ENCODE data around the gene GPS1.
A peak's percentile ranks its signal among the peaks of the same experiment; 100 is the strongest.

The GPS1 gene

DNA sequence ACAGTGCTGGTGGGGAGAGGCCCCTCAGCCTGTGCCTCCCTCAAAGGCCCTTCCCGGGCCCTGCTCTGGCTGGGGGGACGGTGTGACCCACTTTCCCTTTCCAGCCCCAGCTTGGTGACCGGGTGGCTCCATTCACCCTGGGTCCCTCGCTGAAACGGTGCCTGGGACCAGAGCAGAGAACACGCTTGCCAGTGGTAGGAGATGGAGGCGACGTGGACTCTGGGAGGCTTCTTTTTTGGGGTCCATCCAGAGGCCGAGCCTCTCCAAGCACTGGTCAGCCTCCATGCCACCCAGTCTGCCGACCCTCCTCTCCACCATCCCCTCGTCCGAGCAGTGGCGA lies 36.8 kb upstream of the GPS1 start:
- no peak for DNase-seq

GRCh38 chr17:82015311-82015971 lies 36.3 kb upstream of the GPS1 start:
- DNase-seq: no peak

GRCh38 chr17:82016061-82016874 lies 35.4 kb upstream of the GPS1 start:
- DNase-seq: no peak

DNA sequence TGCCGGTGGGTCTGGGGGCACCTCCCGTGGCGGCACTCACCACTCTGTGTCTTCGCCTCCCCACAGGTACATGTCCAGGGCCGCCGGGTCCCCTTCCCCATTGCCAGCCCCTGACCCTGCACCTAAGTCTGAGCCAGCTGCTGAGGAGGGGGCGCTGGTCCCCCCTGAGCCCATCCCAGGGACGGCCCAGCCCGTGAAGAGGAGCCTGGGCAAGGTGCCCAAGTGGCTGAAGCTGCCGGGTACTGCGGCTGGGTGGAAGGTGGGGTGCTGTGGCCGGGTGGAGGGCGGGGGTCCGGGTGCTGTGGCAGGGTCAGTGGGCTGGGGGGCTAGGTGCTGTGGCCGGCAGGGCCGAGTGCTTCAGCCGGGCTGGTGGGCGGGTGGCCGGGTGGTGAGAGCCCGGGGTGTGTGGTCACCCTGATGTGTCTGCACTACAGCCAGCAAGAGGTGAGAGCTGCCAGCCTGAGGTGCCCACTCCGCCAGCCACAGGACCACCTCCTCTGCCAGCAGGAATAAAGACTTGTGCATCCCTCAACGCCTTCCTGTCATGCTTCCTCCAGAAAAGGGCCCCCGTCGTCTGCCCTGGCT lies 34.7 kb upstream of the GPS1 start:
- no peak for DNase-seq

GRCh38 chr17:82017612-82018151 lies 34.0 kb upstream of the GPS1 start:
- DNase-seq: no peak

- no peak for DNase-seq
Measured at GRCh38 chr17:82018152-82018988, 33.3 kb upstream of the GPS1 start.

DNA sequence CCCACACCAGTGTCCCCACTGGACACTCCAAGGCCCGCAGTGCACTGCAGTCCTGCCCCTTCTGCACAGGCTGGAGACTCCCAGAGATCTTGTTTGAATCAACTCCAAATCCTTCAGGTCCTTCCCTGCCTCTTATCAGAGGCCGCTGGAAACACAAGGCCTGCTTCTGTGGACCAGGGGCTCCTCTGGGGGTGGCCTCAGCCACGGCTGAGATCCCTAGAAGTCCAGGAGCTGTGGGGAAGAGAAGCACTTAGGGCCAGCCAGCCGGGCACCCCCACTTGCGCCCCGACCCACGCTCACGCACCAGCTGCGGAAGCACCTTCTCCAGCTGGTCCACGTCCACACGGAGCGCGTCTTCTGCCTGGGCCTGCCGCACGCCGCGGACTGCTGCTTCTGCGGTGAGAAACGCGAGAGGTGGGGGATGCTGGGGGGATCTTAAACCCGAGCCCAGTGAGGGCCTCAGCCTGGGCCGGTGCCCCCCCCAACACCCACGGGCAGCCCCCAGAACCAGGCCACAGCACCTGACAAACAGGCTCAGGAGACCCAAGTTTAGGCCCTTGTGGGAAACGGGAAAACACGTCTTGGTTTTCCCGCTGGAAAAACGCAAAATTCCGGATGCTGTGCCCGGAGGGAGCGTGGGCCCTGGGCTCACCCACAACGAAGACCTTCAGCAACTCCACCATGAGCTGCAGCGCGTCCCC lies 32.6 kb upstream of the GPS1 start:
- DNase-seq: no peak

DNA sequence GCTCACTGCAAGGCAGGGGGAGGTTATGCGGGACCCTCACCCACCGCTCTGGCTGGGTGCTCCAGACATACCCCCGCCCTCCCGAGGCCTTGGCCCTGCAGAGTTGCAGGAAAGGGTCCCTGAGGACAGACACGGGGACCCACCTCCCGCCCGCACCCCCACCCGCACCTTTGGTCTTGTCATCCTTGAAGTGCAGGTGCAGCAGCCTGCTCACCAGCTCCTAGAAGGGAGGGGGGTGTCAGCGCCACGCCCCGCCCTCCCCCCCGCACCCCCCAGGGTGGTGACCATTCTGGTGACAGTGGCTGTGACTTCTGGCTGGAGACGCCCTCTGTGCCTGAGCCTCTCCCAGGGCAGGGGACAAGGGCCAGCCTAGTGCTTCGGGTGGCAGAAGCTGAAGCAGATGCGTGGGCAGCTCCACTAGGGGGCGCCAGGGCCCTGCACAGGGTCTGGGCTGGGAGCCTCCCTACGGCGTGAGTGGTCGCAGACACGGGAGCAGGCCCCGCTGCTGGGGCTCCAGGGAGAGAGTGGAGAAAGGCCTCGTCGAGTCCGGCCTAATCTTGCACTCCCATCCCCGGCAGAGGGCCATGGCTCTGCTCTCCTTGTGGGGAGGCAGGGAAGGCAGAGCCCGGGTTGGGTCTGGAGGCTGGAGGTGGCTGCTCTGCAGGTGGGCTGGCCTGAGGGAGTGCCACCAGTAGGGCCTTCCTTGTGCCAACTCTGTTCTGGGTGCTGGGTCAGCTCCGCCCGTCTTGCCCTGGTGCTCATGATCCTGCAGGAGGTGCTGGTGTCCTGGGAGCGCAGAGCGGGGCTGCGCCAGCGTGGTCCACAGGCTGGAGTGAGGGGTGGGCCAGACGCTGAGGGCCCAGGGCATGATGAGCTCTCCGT lies 31.8 kb upstream of the GPS1 start:
- peak; percentile 57 to 59 for DNase-seq

DNA sequence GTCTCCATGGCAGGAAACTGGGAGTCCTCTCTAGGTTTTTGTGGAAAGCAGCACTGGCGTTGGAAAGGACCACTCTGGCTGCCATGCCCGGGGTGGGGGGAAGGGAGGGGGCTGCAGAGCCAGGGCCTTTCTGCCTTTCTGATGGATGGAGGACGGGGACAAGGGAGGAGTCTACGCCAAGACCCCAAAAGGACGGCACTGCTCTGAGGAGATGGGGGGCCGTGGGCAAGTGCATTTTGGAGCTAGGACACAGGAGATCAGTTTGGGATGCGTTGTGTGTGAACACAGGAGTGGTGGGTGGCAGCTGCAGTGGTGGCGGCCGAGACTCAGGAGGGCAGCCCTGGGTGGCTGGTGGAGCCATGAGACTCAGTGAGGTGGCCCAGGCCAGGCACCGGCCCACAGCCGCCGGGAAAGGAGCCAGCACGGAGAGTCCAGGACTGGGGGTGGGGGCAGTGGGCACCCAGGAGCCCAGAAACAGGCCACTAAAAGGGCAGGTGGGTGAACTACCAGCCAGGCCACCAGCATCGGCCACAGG lies 31.1 kb upstream of the GPS1 start:
- no peak for DNase-seq

GRCh38 chr17:82021107-82021899 lies 30.4 kb upstream of the GPS1 start:
- DNase-seq: peak; percentile 58 to 66

DNA sequence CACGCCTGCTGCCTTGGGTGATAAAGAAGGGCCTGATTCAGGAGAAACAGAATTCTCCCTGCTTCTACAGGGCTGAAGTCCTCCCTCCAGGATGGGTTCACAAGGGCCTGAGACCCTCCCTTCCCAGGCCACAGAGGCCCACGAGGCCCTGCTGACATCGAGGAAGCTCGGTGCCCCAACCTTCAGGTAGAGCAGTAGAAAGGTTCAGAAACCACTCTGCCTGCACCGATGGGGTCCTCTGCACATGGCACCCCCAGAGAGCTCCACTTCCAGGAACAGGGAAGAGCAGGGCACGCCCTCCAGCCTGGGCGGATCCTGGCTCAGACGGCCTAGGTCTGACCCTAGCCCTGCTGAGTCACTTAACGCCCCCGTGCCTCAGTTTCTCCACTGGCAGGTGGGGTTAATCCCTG lies 29.8 kb upstream of the GPS1 start:
- DNase-seq: no peak

GRCh38 chr17:82022310-82022980 lies 29.3 kb upstream of the GPS1 start, which contains the start of gene CENPX:
Gene CENPX, minus strand, starts transcription at chr17:82022878. Its CDS starts 17 bp downstream, at chr17:82022861.
- peak in 1 of 2 donors; percentile 32 for DNase-seq

GRCh38 chr17:82022981-82023446 lies 28.7 kb upstream of the GPS1 start, which contains the start of gene LRRC45:
Gene LRRC45, plus strand, starts transcription at chr17:82023305. Its CDS starts 339 bp downstream, at chr17:82023644.
- DNase-seq: peak; percentile 100

GRCh38 chr17:82023447-82024241 lies 28.1 kb upstream of the GPS1 start:
- no peak for DNase-seq

GRCh38 chr17:82024859-82025258 lies 26.8 kb upstream of the GPS1 start:
- no peak for DNase-seq

GRCh38 chr17:82025401-82026107 lies 26.1 kb upstream of the GPS1 start:
- no peak for DNase-seq

- DNase-seq: no peak
Measured at GRCh38 chr17:82028246-82028645, 23.5 kb upstream of the GPS1 start.

DNA sequence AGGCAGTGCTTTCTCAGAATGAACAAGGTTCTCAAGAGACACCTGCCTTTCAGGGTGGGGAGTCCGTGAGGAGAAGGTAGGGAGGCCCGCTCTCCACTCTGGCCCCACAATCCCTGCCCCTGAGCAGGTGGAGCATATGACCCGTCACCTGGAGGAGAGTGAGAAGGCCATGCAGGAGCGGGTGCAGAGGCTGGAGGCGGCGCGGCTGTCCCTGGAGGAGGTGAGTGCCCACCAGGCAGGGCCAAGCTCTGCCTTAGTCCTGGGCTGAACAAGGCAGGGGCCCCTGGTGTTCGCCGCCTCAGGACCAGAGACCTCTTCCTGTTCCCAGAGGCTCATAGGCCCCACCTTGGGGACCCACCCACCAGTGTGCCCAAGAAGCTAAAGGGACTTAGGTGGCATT lies 22.7 kb upstream of the GPS1 start:
- no peak for DNase-seq

Data from activated CD4-positive, alpha-beta T cell treated with anti-CD3 and anti-CD28 coated beads for 4 hours (primary cell).